T-cell (primary cell): ENCODE measurements around the gene CD3D. TPM values are rescaled to one million over a fixed set of nuclear protein-coding genes. Genes with fewer than 3 reads are reported as not detected.

Experiments
- ATAC-seq, 4 experiments: fragments of 200-7000 bp in 3 of 4; fragments of 150-1000 bp in 1 of 4; cut with Tn5 transposase; replicated peaks in 1 of 4; 1 replicate in 3 of 4; 2 replicates in 1 of 4; pipeline ENCODE4 v1.10.0; 2021; ENCODE audit warnings: moderate library complexity in 3 of 4, mild to moderate bottlenecking in 2 of 4, moderate number of reproducible peaks in 1 of 4
- CTCF ChIA-PET, 2 donors: fragments of 300-600 bp; sonication (Branson Sonifier 250); formaldehyde crosslinking; loops; one replicate each; lab custom pipeline; 2022; ENCODE audit warnings: antibody characterized with exemption in 2 of 2; lab: Charles Lee
- POLR2A ChIA-PET, 2 donors: fragments of 300-600 bp; sonication (Branson Sonifier 250); formaldehyde crosslinking; loops; one replicate each; lab custom pipeline; 2022; ENCODE audit warnings: antibody characterized with exemption in 2 of 2; lab: Charles Lee
- DNase-seq, 35 experiments: peaks; one replicate each; pipeline versions ENCODE4 v3.0.0 to v3.0.0-alpha.2; 2013 to 2023
- H3K27ac ChIP-seq: one replicate; pipeline ENCODE4 v1.5.1; 2013; ENCODE audit warnings: low read length
- H3K27me3 ChIP-seq, 2 experiments: replicated peaks in 1 of 2; 1 replicate in 1 of 2; 2 replicates in 1 of 2; pipeline versions ENCODE4 v1.6.1 to v1.7.0; 2013; ENCODE audit warnings: low read length in 1 of 2, mixed read lengths in 1 of 2; ENCODE audit not compliant: control insufficient read depth in 2 of 2, insufficient read depth in 2 of 2; ENCODE audit errors: extremely low read depth in 1 of 2
- H3K36me3 ChIP-seq, 2 donors: 1 replicate in 1 of 2; 2 replicates in 1 of 2; pipeline versions ENCODE4 v1.6.1 to v1.7.0; 2013; ENCODE audit warnings: low read length in 1 of 2; ENCODE audit not compliant: control insufficient read depth in 2 of 2, insufficient read depth in 1 of 2; ENCODE audit errors: extremely low read depth in 1 of 2
- H3K4me1 ChIP-seq, 2 experiments: 1 replicate in 1 of 2; 2 replicates in 1 of 2; pipeline versions ENCODE4 v1.6.1 to v1.7.0; 2013; ENCODE audit warnings: low read length in 2 of 2, mixed read lengths in 1 of 2; ENCODE audit not compliant: insufficient read depth in 2 of 2, control insufficient read depth in 1 of 2; ENCODE audit errors: extremely low read depth in 1 of 2
- H3K4me3 ChIP-seq, 2 donors: 1 replicate in 1 of 2; 2 replicates in 1 of 2; pipeline versions ENCODE4 v1.5.1 to v1.7.0; 2013; ENCODE audit warnings: mild to moderate bottlenecking in 2 of 2, low read length in 1 of 2, moderate library complexity in 1 of 2; ENCODE audit not compliant: control insufficient read depth in 1 of 2; ENCODE audit errors: extremely low read depth in 1 of 2
- H3K9me3 ChIP-seq: 2 replicates; pipeline ENCODE4 v1.7.0; 2013
- H3K27ac Mint-ChIP-seq, 2 donors: one replicate each; pipeline ENCODE4 v1.8.0; 2020 to 2021; ENCODE audit warnings: mild to moderate bottlenecking in 2 of 2, mixed read lengths in 2 of 2
- H3K27me3 Mint-ChIP-seq, 2 donors: one replicate each; pipeline ENCODE4 v1.8.0; 2021 to 2022; ENCODE audit warnings: mixed read lengths in 2 of 2
- H3K36me3 Mint-ChIP-seq: one replicate; pipeline ENCODE4 v1.8.0; 2021; ENCODE audit warnings: mixed read lengths
- H3K4me1 Mint-ChIP-seq, 3 donors: one replicate each; pipeline ENCODE4 v1.8.0; 2020 to 2022; ENCODE audit warnings: mixed read lengths in 3 of 3, mild to moderate bottlenecking in 1 of 3
- H3K4me3 Mint-ChIP-seq, 3 donors: one replicate each; pipeline ENCODE4 v1.8.0; 2020 to 2022; ENCODE audit warnings: mild to moderate bottlenecking in 3 of 3, mixed read lengths in 3 of 3, moderate library complexity in 3 of 3
- H3K9me3 Mint-ChIP-seq, 3 donors: one replicate each; pipeline ENCODE4 v1.8.0; 2020 to 2022; ENCODE audit warnings: mixed read lengths in 3 of 3
- WGBS: methylation state at CpG from one replicate; pipeline ENCODE4 v1.1.5; 2013; ENCODE audit warnings: missing lambda C conversion rate; ENCODE audit not compliant: insufficient coverage; 5-methylcytosine and 5-hydroxymethylcytosine counted together
- total RNA-seq, 35 experiments: library from RNA in 6 of 35; stranded (reverse) in 6 of 35; fragments of 120-200 nt in 1 of 35; gene quantifications; one replicate each; pipeline versions ENCODE4 v1.2.1 to v1.2.4 and lab custom pipeline; 2013 to 2026

The CD3D gene
- total RNA-seq, 5 donors from 2014 or later (not counting 1 experiment from before 2014, with no cell fraction given): 290 to 409 (median 361) TPM

GRCh38 chr11:118295815-118296454 lies 46.6 kb downstream of the CD3D start:
- peak overlapping the region; percentile 14 for H3K27ac ChIP-seq
- peak in 27 of 35 experiments; percentile 8 to 76 (median 36) for DNase-seq
- POLR2A ChIA-PET: interaction anchor here (1.0 to 1.4 kb wide), 2 partner anchors 43 to 49 kb away, joined by 3 to 5 read pairs; partner anchors contain the start of gene CD3G (in 1 of the 2)
- H3K9me3 ChIP-seq: no peaks in the 10 kb centered on the region
- H3K27me3 ChIP-seq: no peaks in the 10 kb centered on the region
- Mint-ChIP-seq H3K9me3 (no peaks in the 10 kb centered on the region), H3K4me3 (no peak overlapping the region), H3K27me3 (no peaks in the 10 kb centered on the region), H3K27ac (peak overlapping the region; percentile 79 to 80), H3K4me1 (peaks cover 21 to 22% (median 22%) of the 10 kb centered on the region in 3 donors), H3K36me3 (no peaks in the 10 kb centered on the region)
- CTCF ChIA-PET: interaction anchor here (0.5 to 2.5 kb wide), 39 partner anchors 8 to 193 kb away, joined by 3 to 20 read pairs (median 4); partner anchors contain the start of genes CD3D (in 1 of the 2), CD3E (in 1 of the 2), CD3G (in 1 of the 2) and JAML (in 1 of the 2)
- ATAC-seq: peak; percentile 79 to 83 (median 80)
- H3K36me3 ChIP-seq: no peaks in the 10 kb centered on the region
- no peak overlapping the region for H3K4me3 ChIP-seq
- 88% methylated on average over 1 of the region's 3 CpGs for WGBS
- peaks cover 0 to 8% of the 10 kb centered on the region in 2 experiments for H3K4me1 ChIP-seq

GRCh38 chr11:118295199-118295598 lies 47.3 kb downstream of the CD3D start:
- Histone ChIP-seq H3K4me3 (no peak overlapping the region), H3K4me1 (peaks cover 0 to 11% of the 10 kb centered on the region in 2 experiments), H3K36me3 (no peaks in the 10 kb centered on the region), H3K27ac (no peak overlapping the region), H3K27me3 (no peaks in the 10 kb centered on the region), H3K9me3 (no peaks in the 10 kb centered on the region)
- ATAC-seq (peak in 2 of 4 experiments; percentile 24 to 42), DNase-seq (peak in 1 of 35 experiments; percentile 24)
- H3K4me1 Mint-ChIP-seq: peaks cover 21 to 22% (median 22%) of the 10 kb centered on the region in 3 donors
- WGBS: 100% methylated on average over 1 of the region's 5 CpGs
- no peak overlapping the region for H3K4me3 Mint-ChIP-seq
- H3K9me3 Mint-ChIP-seq: no peaks in the 10 kb centered on the region
- no peaks in the 10 kb centered on the region for H3K36me3 Mint-ChIP-seq
- ChIA-PET POLR2A (interaction anchor here (1.0 to 1.4 kb wide), 2 partner anchors 44 to 50 kb away, joined by 3 to 5 read pairs; partner anchors contain the start of gene CD3G (in 1 of the 2)), CTCF (interaction anchor here (0.7 to 2.5 kb wide), 36 partner anchors 8 to 193 kb away, joined by 3 to 20 read pairs (median 4); partner anchors contain the start of genes CD3D (in 1 of the 2), CD3E (in 1 of the 2), CD3G (in 1 of the 2) and JAML (in 1 of the 2))
- no peaks in the 10 kb centered on the region for H3K27me3 Mint-ChIP-seq
- no peak overlapping the region for H3K27ac Mint-ChIP-seq

GRCh38 chr11:118294053-118294452 lies 48.5 kb downstream of the CD3D start:
- no peak for DNase-seq
- no peaks in the 10 kb centered on the region for H3K27me3 Mint-ChIP-seq
- peaks cover 0 to 3% (median 0%) of the 10 kb centered on the region in 3 donors for H3K9me3 Mint-ChIP-seq
- H3K9me3 ChIP-seq: no peaks in the 10 kb centered on the region
- H3K27me3 ChIP-seq: no peaks in the 10 kb centered on the region
- no CpG with 5 or more reads among the region's 2 CpGs for WGBS
- H3K36me3 ChIP-seq: no peaks in the 10 kb centered on the region
- peaks cover 17 to 24% (median 19%) of the 10 kb centered on the region in 3 donors for H3K4me1 Mint-ChIP-seq
- H3K27ac Mint-ChIP-seq: no peak overlapping the region
- H3K27ac ChIP-seq: no peak overlapping the region
- no peak overlapping the region for H3K4me3 ChIP-seq
- peaks cover 0 to 11% of the 10 kb centered on the region in 2 experiments for H3K4me1 ChIP-seq
- ATAC-seq: no peak
- no peaks in the 10 kb centered on the region for H3K36me3 Mint-ChIP-seq
- CTCF ChIA-PET: interaction anchor here (0.6 to 1.6 kb wide), 3 partner anchors 46 to 96 kb away, joined by 4 to 10 read pairs (median 7); partner anchors contain the start of gene JAML (in 1 of the 2)
- POLR2A ChIA-PET: no interaction called here
- no peak overlapping the region for H3K4me3 Mint-ChIP-seq

GRCh38 chr11:118291477-118292135 lies 50.9 kb downstream of the CD3D start:
- Histone ChIP-seq H3K27ac (no peak overlapping the region), H3K9me3 (no peaks in the 10 kb centered on the region), H3K36me3 (no peaks in the 10 kb centered on the region), H3K4me1 (peaks cover 0 to 11% of the 10 kb centered on the region in 2 experiments), H3K4me3 (no peak overlapping the region), H3K27me3 (no peaks in the 10 kb centered on the region)
- Mint-ChIP-seq H3K4me3 (no peak overlapping the region), H3K9me3 (peaks cover 0 to 3% (median 0%) of the 10 kb centered on the region in 3 donors), H3K27ac (no peak overlapping the region), H3K36me3 (no peaks in the 10 kb centered on the region), H3K27me3 (no peaks in the 10 kb centered on the region), H3K4me1 (peaks cover 17 to 28% (median 19%) of the 10 kb centered on the region in 3 donors)
- ATAC-seq: no peak
- ChIA-PET CTCF (interaction anchor here (0.7 to 4.1 kb wide), 5 partner anchors 15 to 93 kb away, joined by 4 to 27 read pairs (median 11); no protein-coding TSS in a partner anchor), POLR2A (interaction anchor here in 1 of 2 donors (0.6 kb wide), 1 partner anchor 23 kb away, joined by 5 read pairs; no protein-coding TSS in a partner anchor)
- 89% methylated on average over 3 of the region's 9 CpGs for WGBS
- DNase-seq: no peak

GRCh38 chr11:118290923-118291322 lies 51.6 kb downstream of the CD3D start:
- WGBS: 28% methylated on average over 7 of the region's 9 CpGs
- H3K27ac ChIP-seq: no peak overlapping the region

More at GRCh38 chr11:118290923-118291322, 51.6 kb downstream of the CD3D start:
- Histone ChIP-seq H3K27me3 (no peaks in the 10 kb centered on the region), H3K4me1 (peaks cover 0 to 5% of the 10 kb centered on the region in 2 experiments), H3K4me3 (no peak overlapping the region), H3K36me3 (no peaks in the 10 kb centered on the region), H3K9me3 (no peaks in the 10 kb centered on the region)
- Mint-ChIP-seq H3K4me1 (peaks cover 12 to 22% (median 14%) of the 10 kb centered on the region in 3 donors), H3K9me3 (peaks cover 0 to 3% (median 0%) of the 10 kb centered on the region in 3 donors), H3K36me3 (no peaks in the 10 kb centered on the region), H3K27ac (no peak overlapping the region), H3K27me3 (no peaks in the 10 kb centered on the region), H3K4me3 (no peak overlapping the region)
- CTCF ChIA-PET: interaction anchor here (0.5 to 4.1 kb wide), 6 partner anchors 57 to 211 kb away, joined by 3 to 27 read pairs (median 4); no protein-coding TSS in a partner anchor
- POLR2A ChIA-PET: interaction anchor here in 1 of 2 donors (0.6 kb wide), 1 partner anchor 24 kb away, joined by 5 read pairs; no protein-coding TSS in a partner anchor
- ATAC-seq (peak; percentile 60 to 83 (median 70)), DNase-seq (peak in 18 of 35 experiments; percentile 8 to 74 (median 26))
